Sigmoid colon (tissue), 7 donors: ENCODE data around the gene C1QL2. TPM values are rescaled to one million over a fixed set of nuclear protein-coding genes. Genes with fewer than 3 reads are reported as not detected.

ENCODE experiments used
- DNase-seq: peaks from one replicate; pipeline ENCODE4 v3.0.0-alpha.2; 2019
- H3K27ac ChIP-seq, 4 donors: fragments of 200-600 bp; sonication (generic); one replicate each; pipeline ENCODE4 v1.5.1; 2016 to 2019; ENCODE audit warnings: mild to moderate bottlenecking in 1 of 4
- H3K27me3 ChIP-seq, 3 donors: fragments of 200-600 bp; sonication (generic); one replicate each; pipeline ENCODE4 v1.5.1; 2019; ENCODE audit warnings: mild to moderate bottlenecking in 1 of 3
- H3K36me3 ChIP-seq, 4 donors: fragments of 200-600 bp; sonication (generic); one replicate each; pipeline ENCODE4 v1.5.1; 2016 to 2019
- H3K4me1 ChIP-seq, 4 donors: fragments of 200-600 bp; sonication (generic); one replicate each; pipeline ENCODE4 v1.5.1; 2017 to 2019
- H3K4me3 ChIP-seq, 4 donors: fragments of 200-600 bp; sonication (generic); one replicate each; pipeline ENCODE4 v1.5.1; 2017 to 2019; ENCODE audit warnings: mild to moderate bottlenecking in 2 of 4, moderate library complexity in 1 of 4
- H3K9me3 ChIP-seq, 4 donors: fragments of 200-600 bp in 3 of 4; sonication (generic) in 3 of 4; one replicate each; pipeline versions ENCODE4 v1.5.1 to v1.6.1; 2013 to 2019
- EP300 ChIP-seq, 4 donors: sonication (generic); formaldehyde crosslinking; IDR thresholded peaks; one replicate each; pipeline ENCODE4 v1.6.1; 2017; ENCODE audit warnings: antibody characterized with exemption in 4 of 4
- POLR2A ChIP-seq, 2 donors: fragments of 450-650 bp; IDR thresholded peaks; one replicate each; pipeline ENCODE4 v1.6.1; 2016; ENCODE audit warnings: antibody characterized with exemption in 2 of 2, mild to moderate bottlenecking in 2 of 2, moderate library complexity in 2 of 2
- POLR2AphosphoS5 ChIP-seq, 4 donors: sonication (generic); formaldehyde crosslinking; IDR thresholded peaks; one replicate each; pipeline ENCODE4 v1.6.1; 2017; ENCODE audit warnings: antibody characterized with exemption in 4 of 4
- WGBS, 2 donors: extraction: QIAGEN DNeasy Blood & Tissue Kit; methylation state at CpG; one replicate each; pipeline ENCODE4 v1.1.7; 2013; 5-methylcytosine and 5-hydroxymethylcytosine counted together
- intact Hi-C: fragments of 100-400 bp; cut with DNase I; formaldehyde crosslinking; loops from one replicate; pipeline ENCODE4 v1.15.1; 2023
- polyA plus RNA-seq, 3 donors: library from polyadenylated mRNA; stranded (reverse); fragments of 200-250 nt; gene quantifications; one replicate each; pipeline ENCODE4 v1.2.3, GENCODE V29; 2013
- total RNA-seq, 4 donors: library from RNA; depleted of rRNA; stranded (reverse); fragments of >200 nt; gene quantifications; one replicate each; pipeline ENCODE4 v1.1.0, GENCODE V29; 2016
- TF ChIP-seq, protein P1 (sequence below), 4 experiments: fragments of 450-650 bp in 3 of 4; fragments of 200-600 bp in 1 of 4; IDR thresholded peaks; one replicate each; pipeline ENCODE4 v1.5.1; 2016 to 2019; ENCODE audit warnings: antibody characterized with exemption in 4 of 4, mild to moderate bottlenecking in 3 of 4, moderate library complexity in 2 of 4
- donor health status: healthy with polysubstance abuse.
- donor health status: Bipolar disorder and iron deficiency.
- donor health status: healthy.

C1QL2 gene
- total and polyA plus RNA-seq, 7 donors, result not detected

DNA sequence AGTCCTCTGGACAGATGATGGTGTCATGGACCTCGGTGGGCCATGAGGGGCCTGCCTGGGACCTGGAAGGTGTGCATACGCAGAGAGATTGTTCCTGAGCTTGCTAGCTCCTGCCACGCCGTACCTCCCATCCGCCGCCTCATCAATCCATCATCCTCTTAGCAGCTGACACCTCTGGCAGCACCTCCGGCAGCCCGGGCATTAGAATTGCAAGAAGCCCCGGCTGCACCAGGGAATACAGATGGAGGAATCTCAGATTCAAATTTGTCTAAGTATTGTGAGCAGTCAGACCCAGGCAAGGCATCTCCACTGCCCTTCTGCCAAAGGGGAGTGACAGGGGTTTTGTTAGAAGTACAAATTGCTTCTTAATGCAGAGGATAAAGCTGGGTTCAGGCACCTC lies 4.5 kb downstream of the C1QL2 start:
- Histone ChIP-seq H3K27ac (no peak overlapping the region), H3K27me3 (peaks cover 25 to 77% (median 59%) of the 10 kb centered on the region in 3 donors), H3K36me3 (no peaks in the 10 kb centered on the region), H3K4me3 (no peak overlapping the region), H3K9me3 (no peaks in the 10 kb centered on the region), H3K4me1 (peaks cover 0 to 11% (median 8%) of the 10 kb centered on the region in 4 donors)
- TF ChIP-seq, protein P1, sequence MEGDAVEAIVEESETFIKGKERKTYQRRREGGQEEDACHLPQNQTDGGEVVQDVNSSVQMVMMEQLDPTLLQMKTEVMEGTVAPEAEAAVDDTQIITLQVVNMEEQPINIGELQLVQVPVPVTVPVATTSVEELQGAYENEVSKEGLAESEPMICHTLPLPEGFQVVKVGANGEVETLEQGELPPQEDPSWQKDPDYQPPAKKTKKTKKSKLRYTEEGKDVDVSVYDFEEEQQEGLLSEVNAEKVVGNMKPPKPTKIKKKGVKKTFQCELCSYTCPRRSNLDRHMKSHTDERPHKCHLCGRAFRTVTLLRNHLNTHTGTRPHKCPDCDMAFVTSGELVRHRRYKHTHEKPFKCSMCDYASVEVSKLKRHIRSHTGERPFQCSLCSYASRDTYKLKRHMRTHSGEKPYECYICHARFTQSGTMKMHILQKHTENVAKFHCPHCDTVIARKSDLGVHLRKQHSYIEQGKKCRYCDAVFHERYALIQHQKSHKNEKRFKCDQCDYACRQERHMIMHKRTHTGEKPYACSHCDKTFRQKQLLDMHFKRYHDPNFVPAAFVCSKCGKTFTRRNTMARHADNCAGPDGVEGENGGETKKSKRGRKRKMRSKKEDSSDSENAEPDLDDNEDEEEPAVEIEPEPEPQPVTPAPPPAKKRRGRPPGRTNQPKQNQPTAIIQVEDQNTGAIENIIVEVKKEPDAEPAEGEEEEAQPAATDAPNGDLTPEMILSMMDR (IDR thresholded peaks at IDR 0.05), result no peak
- TF ChIP-seq EP300 (IDR thresholded peaks at IDR 0.05), result no peak
- no peak for TF ChIP-seq POLR2A (IDR thresholded peaks at IDR 0.05)
- no peak for TF ChIP-seq POLR2AphosphoS5 (IDR thresholded peaks at IDR 0.05)
- 51 to 64% methylated on average over 9 of the region's 9 CpGs for WGBS, 2 donors
- intact Hi-C loops, result no loop called here
- DNase-seq, result no peak

DNA sequence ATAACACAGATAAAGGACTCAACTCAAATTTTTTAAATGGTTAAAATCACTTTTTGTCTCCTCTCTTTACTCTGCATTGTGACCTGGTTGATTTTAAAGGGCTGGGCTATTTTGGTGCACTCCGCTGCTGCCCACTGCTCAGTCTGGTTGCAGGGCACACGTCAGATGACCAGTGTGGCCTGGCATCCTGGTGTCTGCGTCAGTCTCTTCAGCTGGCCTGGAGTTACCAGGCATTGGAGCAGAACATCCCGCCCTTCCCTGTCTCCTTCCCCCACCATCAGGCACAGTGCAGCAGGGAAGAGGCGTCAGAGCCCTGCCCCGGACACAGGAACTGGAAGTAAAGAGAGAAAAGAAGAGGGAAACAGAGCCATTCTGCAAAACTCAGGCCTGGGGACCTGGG lies 8.9 kb downstream of the C1QL2 start:
- Histone ChIP-seq H3K36me3 (no peaks in the 10 kb centered on the region), H3K27me3 (peaks cover 4 to 32% (median 16%) of the 10 kb centered on the region in 3 donors), H3K4me1 (no peaks in the 10 kb centered on the region), H3K27ac (no peak overlapping the region), H3K4me3 (no peak overlapping the region), H3K9me3 (no peaks in the 10 kb centered on the region)
- TF ChIP-seq POLR2AphosphoS5 (IDR thresholded peaks at IDR 0.05), result no peak
- TF ChIP-seq, protein P1 (IDR thresholded peaks at IDR 0.05), result no peak
- no peak for TF ChIP-seq POLR2A (IDR thresholded peaks at IDR 0.05)
- TF ChIP-seq EP300 (IDR thresholded peaks at IDR 0.05), result no peak
- no peak for DNase-seq
- intact Hi-C loops, result no loop called here
- WGBS, 2 donors, result 54 to 61% methylated on average over 6 of the region's 6 CpGs

DNA sequence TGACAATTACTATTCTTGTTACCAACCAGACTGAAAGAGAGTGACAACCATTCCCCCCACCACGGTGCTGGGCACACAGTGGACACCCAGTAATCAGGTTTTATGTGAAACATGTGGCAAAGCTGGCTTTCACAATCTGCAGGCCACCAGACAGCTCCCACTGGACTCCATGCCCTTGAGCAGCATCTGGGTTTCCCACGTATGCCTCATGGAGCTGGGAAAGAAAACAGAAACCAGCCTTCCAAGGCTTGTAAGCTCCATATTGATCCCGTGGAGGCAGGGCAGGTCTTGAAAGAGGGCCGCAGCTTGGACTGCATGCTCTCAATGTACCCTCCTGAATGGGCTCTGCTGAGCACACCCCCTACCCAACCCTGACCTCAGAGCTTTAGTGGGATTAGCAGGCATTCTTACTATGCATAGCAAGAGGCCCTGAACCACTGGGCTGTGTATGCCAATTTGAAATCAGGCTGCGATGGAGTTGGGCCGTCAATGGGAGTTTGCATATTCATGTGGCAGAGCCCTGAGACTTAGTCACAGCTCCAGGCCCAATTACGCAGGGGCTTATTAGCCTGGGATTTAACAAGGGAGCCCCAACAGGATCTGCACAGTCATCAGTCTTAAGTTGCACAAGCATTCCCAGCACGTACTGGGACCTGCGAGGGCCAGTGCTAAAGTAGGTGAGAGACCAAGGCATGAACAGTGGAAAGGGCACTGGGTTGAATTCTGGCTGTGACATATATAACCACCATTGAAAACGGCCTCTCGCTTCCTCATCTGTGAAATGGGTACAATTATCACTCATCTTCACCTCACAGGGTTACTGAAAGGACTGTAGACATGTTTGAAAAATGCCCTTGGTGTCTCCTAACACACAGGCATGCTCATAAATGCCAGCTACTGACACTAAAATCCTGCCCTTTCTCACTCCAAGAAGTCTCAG lies 10.5 kb downstream of the C1QL2 start:
- DNase-seq, result no peak
- TF ChIP-seq, protein P1 (IDR thresholded peaks at IDR 0.05), result no peak
- TF ChIP-seq POLR2A (IDR thresholded peaks at IDR 0.05) (no peak), EP300 (IDR thresholded peaks at IDR 0.05) (no peak), POLR2AphosphoS5 (IDR thresholded peaks at IDR 0.05) (no peak)
- H3K27ac ChIP-seq, result no peak overlapping the region
- intact Hi-C loops, result no loop called here
- no peak overlapping the region for H3K4me3 ChIP-seq
- no peaks in the 10 kb centered on the region for H3K36me3 ChIP-seq
- peaks cover 0 to 17% (median 3%) of the 10 kb centered on the region in 3 donors for H3K27me3 ChIP-seq
- H3K9me3 ChIP-seq, result no peaks in the 10 kb centered on the region
- no peaks in the 10 kb centered on the region for H3K4me1 ChIP-seq
- 66 to 68% methylated on average over 11 of the region's 11 CpGs for WGBS, 2 donors

DNA sequence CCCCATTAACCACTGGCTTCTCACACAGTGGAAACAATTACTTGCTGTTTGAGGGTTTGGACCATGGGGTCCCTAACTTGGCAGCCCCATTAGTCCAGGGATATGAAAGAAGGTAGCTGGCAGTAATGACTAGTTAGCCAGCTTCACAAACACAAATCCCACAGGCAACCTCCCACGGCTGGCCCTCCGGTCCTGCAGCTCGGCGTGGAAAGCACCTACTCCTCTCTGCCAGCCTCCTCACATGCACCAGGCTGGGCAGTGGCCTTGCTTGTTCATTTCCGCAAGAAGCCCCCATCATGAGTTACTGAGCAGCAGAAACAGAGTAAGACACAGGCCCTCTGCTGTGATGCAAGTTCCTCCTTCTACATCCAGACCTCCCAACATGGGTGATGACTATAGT lies 13.7 kb downstream of the C1QL2 start:
- TF ChIP-seq, protein P1 (IDR thresholded peaks at IDR 0.05), result no peak
- TF ChIP-seq EP300 (IDR thresholded peaks at IDR 0.05) (no peak), POLR2AphosphoS5 (IDR thresholded peaks at IDR 0.05) (no peak), POLR2A (IDR thresholded peaks at IDR 0.05) (no peak)
- WGBS, 2 donors, result 90 to 91% methylated on average over 5 of the region's 5 CpGs
- H3K27me3 ChIP-seq, result no peaks in the 10 kb centered on the region

More for the DNA sequence above, 13.7 kb downstream of the C1QL2 start:
- intact Hi-C loops, result no loop called here
- Histone ChIP-seq H3K27ac (no peak overlapping the region), H3K4me3 (no peak overlapping the region), H3K9me3 (no peaks in the 10 kb centered on the region), H3K36me3 (no peaks in the 10 kb centered on the region), H3K4me1 (no peaks in the 10 kb centered on the region)
- no peak for DNase-seq
